Posterior cingulate gyrus (tissue), 11 donors: Measurements from ENCODE around the gene RPS26.
"Not testable (repeated sequence)": the region's sequence is repeated elsewhere in the genome, so short reads cannot be mapped to it uniquely, and the experiment has no call there.

ENCODE experiments used
- DNase-seq, 10 donors: peaks; one replicate each; pipeline versions ENCODE4 v3.0.0 to v3.0.0-alpha.2; 2020 to 2021; ENCODE audit warnings: mixed read lengths in 3 of 10
- intact Hi-C: fragments of 100-400 bp; cut with DNase I; formaldehyde crosslinking; loops from one replicate; pipeline ENCODE4 v1.15.1; 2023

Gene RPS26

GRCh38 chr12:56018356-56018755 is 23.4 kb upstream of the RPS26 start:
- no peak for DNase-seq
- intact Hi-C loops, result no loop called here

- intact Hi-C loops, result no loop called here
- DNase-seq, result peak in 4 of 10 donors; percentile 28 to 84 (median 55)
Observed at GRCh38 chr12:56020423-56021184, 21.1 kb upstream of the RPS26 start, which contains the start of gene IKZF4. Gene IKZF4 (plus strand): TSS chr12:56021043. CDS start chr12:56021494, 451 bp downstream.

DNA sequence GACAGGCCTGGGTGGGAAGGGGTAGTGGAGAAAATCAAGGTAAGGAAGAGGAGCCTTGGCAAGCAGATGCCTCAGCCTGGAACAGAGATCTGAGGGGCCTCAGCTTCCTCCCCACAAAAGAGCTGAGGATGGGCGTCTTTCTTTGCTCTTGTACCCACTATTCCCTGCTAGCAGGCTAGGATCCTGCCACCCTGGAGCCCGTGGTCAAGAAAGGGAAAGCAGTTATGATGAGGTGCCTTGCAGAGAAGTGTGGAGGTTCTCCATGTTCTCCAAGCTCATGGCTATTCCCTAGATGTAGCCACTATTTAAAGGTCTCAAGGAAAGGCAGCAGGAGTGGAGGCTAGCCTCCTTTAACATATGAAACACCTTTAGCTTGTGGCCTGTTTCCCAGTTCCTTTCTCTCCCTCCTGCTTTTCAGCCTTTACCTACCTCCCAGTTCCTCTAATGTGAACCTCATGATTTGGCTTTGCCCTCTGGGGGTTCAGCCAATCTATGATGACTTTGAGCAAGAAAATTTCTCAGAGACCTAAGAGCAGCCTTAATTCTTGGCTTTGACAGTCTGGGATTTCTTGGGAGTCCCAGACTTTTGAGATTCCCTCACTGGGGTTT is 19.7 kb upstream of the RPS26 start:
- intact Hi-C loops, result no loop called here
- peak in 1 of 10 donors; percentile 4 for DNase-seq

DNA sequence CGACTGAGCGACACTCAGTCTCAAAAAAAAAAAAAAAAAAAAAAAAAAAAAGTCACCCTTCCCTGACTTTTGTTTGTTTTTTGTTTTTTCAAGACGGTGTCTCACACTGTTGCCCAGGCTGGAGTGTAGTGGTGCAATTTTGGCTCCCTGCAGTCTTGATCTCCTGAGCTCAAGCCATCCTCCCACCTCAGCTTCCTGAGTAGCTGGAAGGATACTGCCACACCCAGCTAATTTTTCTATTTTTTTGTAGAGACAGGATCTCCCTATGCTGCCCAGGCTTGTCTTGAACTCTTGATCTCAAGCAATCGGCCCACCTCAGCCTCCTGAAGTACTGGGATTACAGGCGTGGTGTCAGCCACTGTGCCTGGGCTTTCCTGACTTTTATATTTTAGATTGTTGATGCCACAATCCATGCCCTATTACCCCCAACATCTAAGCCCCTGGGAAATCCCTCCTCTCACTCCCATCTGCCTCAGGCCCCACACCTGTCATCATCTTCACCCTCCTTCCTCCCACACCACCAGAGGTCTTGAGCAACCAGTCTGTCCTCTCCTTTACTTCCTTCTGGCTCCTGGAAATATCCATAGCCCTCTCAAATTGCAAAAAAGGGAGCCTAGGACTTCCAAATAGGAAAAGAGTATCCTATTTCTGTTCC is 13.1 kb upstream of the RPS26 start:
- intact Hi-C loops, result no loop called here

DNA sequence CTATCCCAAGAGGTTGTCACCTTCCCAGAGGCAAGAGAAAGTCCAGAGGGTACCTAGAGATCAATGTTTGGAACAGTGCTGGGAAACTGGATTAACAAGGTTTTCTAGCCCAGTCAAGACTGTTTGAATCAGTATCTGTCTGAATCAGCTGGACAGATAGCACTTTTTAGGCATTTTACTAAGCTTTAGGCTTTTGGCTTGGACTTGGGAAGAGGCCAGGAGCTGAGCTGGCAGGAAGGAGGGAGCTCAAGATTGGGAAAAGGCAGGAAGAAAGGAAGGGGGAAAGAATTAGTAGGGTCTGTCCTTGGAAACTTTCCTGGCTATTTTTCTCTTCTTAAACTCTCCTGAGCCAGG is 12.6 kb upstream of the RPS26 start:
- intact Hi-C loops, result no loop called here
- no peak for DNase-seq

More for the DNA sequence above, 13.1 kb upstream of the RPS26 start:
- DNase-seq, result no peak

- DNase-seq, result peak in 2 of 10 donors; percentile 19 to 25
- intact Hi-C loops, result no loop called here
Observed at GRCh38 chr12:56029666-56030293, 11.9 kb upstream of the RPS26 start.

DNA sequence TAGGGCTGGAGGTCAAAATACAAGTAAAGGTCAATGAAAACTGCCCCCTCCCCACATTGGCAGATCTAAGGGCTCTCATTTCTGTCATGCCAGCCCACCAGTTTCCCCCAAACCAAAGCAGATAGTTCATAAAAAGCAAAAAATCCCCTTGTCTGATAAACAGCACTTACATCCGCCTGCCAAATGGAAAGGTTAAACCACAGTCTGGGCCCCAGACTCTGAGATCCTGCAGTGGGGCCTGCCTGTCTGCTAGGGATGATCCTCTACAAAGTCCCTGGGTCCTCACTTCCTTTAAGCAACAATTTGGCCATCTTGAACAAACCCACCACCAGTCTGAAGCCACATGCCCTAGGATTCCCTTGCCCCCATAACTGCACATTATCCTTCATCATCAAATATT is 9.7 kb upstream of the RPS26 start:
- no peak for DNase-seq
- intact Hi-C loops, result no loop called here

DNA sequence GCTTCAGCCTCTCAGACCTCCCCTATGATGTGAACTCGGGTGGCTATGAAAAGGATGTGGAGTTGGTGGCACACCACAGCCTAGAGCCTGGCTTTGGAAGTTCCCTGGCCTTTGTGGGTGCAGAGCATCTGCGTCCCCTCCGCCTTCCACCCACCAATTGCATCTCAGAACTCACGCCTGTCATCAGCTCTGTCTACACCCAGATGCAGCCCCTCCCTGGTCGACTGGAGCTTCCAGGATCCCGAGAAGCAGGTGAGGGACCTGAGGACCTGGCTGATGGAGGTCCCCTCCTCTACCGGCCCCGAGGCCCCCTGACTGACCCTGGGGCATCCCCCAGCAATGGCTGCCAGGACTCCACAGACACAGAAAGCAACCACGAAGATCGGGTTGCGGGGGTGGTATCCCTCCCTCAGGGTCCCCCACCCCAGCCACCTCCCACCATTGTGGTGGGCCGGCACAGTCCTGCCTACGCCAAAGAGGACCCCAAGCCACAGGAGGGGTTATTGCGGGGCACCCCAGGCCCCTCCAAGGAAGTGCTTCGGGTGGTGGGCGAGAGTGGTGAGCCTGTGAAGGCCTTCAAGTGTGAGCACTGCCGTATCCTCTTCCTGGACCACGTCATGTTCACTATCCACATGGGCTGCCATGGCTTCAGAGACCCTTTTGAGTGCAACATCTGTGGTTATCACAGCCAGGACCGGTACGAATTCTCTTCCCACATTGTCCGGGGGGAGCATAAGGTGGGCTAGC is 7.0 kb upstream of the RPS26 start:
- intact Hi-C loops, result no loop called here
- no peak for DNase-seq

DNA sequence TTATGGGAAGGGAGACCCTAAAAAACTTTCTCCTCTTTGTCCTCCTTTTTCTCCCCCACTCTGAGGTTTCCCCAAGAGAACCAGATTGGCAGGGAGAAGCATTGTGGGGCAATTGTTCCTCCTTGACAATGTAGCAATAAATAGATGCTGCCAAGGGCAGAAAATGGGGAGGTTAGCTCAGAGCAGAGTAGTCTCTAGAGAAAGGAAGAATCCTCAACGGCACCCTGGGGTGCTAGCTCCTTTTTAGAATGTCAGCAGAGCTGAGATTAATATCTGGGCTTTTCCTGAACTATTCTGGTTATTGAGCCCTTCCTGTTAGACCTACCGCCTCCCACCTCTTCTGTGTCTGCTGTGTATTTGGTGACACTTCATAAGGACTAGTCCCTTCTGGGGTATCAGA is 4.6 kb upstream of the RPS26 start:
- intact Hi-C loops, result no loop called here
- DNase-seq, result no peak

GRCh38 chr12:56038022-56038655 is 3.6 kb upstream of the RPS26 start:
- intact Hi-C loops, result no loop called here
- DNase-seq, result no peak

DNA sequence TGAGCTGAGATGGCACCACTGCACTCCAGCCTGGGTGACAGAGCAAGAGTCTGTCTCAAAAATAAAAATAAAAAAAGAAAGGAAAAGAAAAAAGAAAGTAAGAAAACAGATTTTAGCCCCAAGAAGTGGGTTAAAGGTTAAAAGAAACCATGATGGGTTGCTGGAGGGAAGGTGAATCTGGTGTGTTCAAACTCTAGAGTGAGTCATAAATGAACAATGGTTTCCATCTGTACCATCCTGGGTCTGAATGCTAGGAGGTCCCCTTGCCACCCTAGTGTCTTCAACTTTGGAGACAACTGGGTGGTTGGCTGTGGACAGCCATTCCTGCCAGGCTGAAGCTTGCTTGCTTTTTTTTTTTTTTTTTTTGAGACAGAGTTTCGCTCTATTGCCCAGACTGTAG is 1.6 kb upstream of the RPS26 start:
- no peak for DNase-seq
- intact Hi-C loops, result loop anchor here (2.0 to 5.0 kb wide), 3 partner anchors 42 to 297 kb away; partner anchors contain the start of genes ERBB3, GDF11, RPL41 and ZC3H10

DNA sequence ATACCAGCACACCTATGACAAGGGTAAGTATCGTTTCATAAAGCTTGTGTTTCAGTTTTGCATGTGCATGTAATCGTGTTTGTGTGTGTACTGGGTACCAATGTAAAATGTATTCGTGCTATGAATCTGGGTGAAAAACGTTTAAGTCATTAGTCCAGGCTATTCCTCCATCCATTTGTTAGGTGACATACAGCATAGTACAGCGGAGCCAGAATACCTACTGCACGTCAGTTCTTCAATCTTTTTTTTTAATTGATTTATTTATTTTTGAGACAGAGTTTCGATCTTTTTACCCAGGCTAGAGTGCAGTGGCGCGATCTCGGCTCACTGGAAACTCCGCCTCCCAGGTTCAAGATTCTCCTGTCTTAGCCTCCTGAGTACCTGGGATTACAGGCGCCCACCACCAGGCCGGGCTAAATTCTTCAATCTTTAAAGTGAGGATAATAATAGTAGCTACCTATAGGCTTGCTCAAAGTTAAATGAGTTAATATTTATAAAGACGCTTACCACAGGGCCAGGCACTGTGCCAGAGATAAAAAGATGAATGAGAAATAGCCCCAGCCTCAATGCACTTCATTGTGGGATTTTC is 661 bp upstream of the RPS26 start:
- DNase-seq, result no peak
- intact Hi-C loops, result loop anchor here (1.0 to 5.0 kb wide), 4 partner anchors 41 to 298 kb away; partner anchors contain the start of genes ERBB3, GDF11, RPL41 and ZC3H10

DNA sequence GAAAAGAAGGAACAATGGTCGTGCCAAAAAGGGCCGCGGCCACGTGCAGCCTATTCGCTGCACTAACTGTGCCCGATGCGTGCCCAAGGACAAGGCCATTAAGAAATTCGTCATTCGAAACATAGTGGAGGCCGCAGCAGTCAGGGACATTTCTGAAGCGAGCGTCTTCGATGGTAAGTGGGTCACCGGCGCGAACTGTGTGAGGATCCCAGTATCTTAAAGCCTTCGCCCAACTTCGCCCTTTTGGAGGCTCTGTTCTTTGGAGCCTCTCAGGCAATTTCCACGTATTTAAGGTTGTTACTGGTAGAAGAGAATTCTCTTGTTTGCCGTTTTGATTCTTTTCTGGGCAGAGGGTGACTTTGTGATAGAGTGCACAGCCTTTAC is 704 bp downstream of the RPS26 start:
- intact Hi-C loops, result loop anchor here (5.0 kb wide), 2 partner anchors 40 to 75 kb away; partner anchors contain the start of genes ERBB3, RPL41 and ZC3H10
- not testable (repeated sequence) for DNase-seq

GRCh38 chr12:56042843-56043242 is 1.1 kb downstream of the RPS26 start:
- DNase-seq, result no peak
- intact Hi-C loops, result loop anchor here (5.0 kb wide), 2 partner anchors 39 to 74 kb away; partner anchors contain the start of genes ERBB3, RPL41 and ZC3H10

- DNase-seq, result no peak
- intact Hi-C loops, result loop anchor here (5.0 kb wide), 1 partner anchor 56 kb away; the partner anchor contains the start of gene PA2G4
Observed at GRCh38 chr12:56046027-56046780, 4.5 kb downstream of the RPS26 start.

DNA sequence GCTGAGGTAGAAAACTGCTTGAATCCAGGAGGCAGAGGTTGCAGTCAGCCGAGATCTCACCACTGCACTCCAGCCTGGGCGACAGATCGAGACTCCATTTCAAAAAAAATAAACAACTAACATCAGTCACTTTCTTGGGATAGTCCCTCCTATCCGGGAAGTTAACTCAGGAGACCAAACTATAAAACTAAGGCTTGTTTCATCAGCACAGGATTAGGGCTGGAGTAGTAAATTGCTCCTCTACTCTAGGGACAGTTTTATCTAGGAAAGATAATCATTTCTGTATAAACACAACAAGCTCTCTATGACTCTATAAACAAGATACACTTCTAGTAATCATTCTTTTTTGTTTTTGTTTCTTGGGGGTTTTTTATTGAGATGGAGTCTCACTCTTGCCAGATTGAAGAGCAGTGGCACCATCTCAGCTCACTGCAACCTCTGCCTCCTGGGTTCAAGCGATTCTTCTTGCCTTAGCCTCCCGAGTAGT is 11.7 kb downstream of the RPS26 start:
- intact Hi-C loops, result no loop called here

DNA sequence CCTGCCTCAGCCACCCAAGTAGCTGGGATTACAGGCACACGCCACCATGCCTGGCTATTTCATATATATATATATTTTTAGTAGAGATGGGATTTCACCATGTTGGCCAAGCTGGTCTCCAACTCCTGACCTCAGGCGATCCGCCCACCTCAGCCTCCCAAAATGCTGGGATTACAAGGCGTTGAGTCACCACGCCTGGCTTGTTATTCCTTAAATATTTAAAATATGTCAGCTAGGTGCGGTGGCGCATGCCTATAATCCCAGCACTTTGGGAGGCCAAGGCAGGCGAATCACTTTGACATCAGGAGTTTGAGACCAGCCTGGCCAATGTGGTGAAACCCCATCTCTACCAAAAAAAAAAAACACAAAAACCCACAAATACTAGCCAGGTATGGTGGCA is 18.2 kb downstream of the RPS26 start:
- intact Hi-C loops, DNase-seq: not testable (repeated sequence)

More for the DNA sequence above, 11.7 kb downstream of the RPS26 start:
- DNase-seq, result no peak

- intact Hi-C loops, result no loop called here
Observed at GRCh38 chr12:56061982-56062381, 20.3 kb downstream of the RPS26 start.

More at GRCh38 chr12:56061982-56062381, 20.3 kb downstream of the RPS26 start:
- no peak for DNase-seq
